ENCODE measurements around the gene MCAT.

The MCAT gene

GRCh38 chr22:43085658-43086606 is 57.3 kb downstream of the MCAT start:
- no peak for DNase-seq

All from NCI-H2171 treated with DMSO at 0.1 percent for 48 hours (cell line).